NCI-H1694 (cell line): ENCODE results near the gene LRCOL1.
"Not testable (repeated sequence)": the region's sequence is repeated elsewhere in the genome, so short reads cannot be mapped to it uniquely, and the experiment has no call there.

ENCODE experiments used
- DNase-seq: peaks from one replicate; lab custom pipeline; 2025; lab: John Stamatoyannopoulos, UW

The LRCOL1 gene

GRCh38 chr12:132600048-132601032 lies 10.0 kb downstream of the LRCOL1 start:
- no peak for DNase-seq

- not testable (repeated sequence) for DNase-seq
Observed at GRCh38 chr12:132599502-132599901, 10.9 kb downstream of the LRCOL1 start.

GRCh38 chr12:132597333-132598316 lies 12.8 kb downstream of the LRCOL1 start:
- no peak for DNase-seq

- no peak for DNase-seq
Observed at GRCh38 chr12:132596016-132596415, 14.4 kb downstream of the LRCOL1 start.

- no peak for DNase-seq
Observed at GRCh38 chr12:132595183-132595582, 15.2 kb downstream of the LRCOL1 start.

GRCh38 chr12:132593938-132594358 lies 16.4 kb downstream of the LRCOL1 start:
- DNase-seq = peak; percentile 93

- DNase-seq = no peak
Observed at GRCh38 chr12:132593521-132593920, 16.9 kb downstream of the LRCOL1 start.

GRCh38 chr12:132593071-132593470 lies 17.3 kb downstream of the LRCOL1 start:
- no peak for DNase-seq

GRCh38 chr12:132592282-132592970 lies 18.0 kb downstream of the LRCOL1 start:
- DNase-seq = no peak

GRCh38 chr12:132591107-132591935 lies 19.1 kb downstream of the LRCOL1 start:
- no peak for DNase-seq

- DNase-seq = no peak
Observed at GRCh38 chr12:132588821-132589669, 21.3 kb downstream of the LRCOL1 start.

- no peak for DNase-seq
Observed at GRCh38 chr12:132588319-132588718, 22.1 kb downstream of the LRCOL1 start.

GRCh38 chr12:132587781-132588180 lies 22.6 kb downstream of the LRCOL1 start:
- DNase-seq = no peak

GRCh38 chr12:132586929-132587328 lies 23.5 kb downstream of the LRCOL1 start:
- DNase-seq = no peak

- no peak for DNase-seq
Observed at GRCh38 chr12:132585177-132585576, 25.2 kb downstream of the LRCOL1 start.

- DNase-seq = no peak
Observed at GRCh38 chr12:132584429-132584828, 26.0 kb downstream of the LRCOL1 start.

- no peak for DNase-seq
Observed at GRCh38 chr12:132583736-132584135, 26.6 kb downstream of the LRCOL1 start.

- no peak for DNase-seq
Observed at GRCh38 chr12:132583411-132583710, 27.0 kb downstream of the LRCOL1 start.

GRCh38 chr12:132582582-132583410 lies 27.6 kb downstream of the LRCOL1 start:
- no peak for DNase-seq
